ENCODE results near the gene OGDHL. TPM values are rescaled to one million over a fixed set of nuclear protein-coding genes. Genes with fewer than 3 reads are reported as not detected.

Gene OGDHL
- total and polyA plus RNA-seq, 2 donors (not counting 3 experiments of a cell fraction or from before 2014, with no cell fraction given): 0.43 to 1.0 TPM

- Histone ChIP-seq H4K20me1 (replicated peaks; ENCODE audit: control insufficient read depth, extremely low read depth, insufficient read depth, low read length) (no peaks in the 10 kb centered on the region), H2AFZ (ENCODE audit: low read depth, low read length) (no peak overlapping the region), H3K9me1 (replicated peaks; ENCODE audit: control insufficient read depth, extremely low read depth, insufficient read depth, low read length) (no peaks in the 10 kb centered on the region), H3K4me3 (replicated peaks in 1 of 3; ENCODE audit: insufficient read depth in 1 of 3, low read depth in 1 of 3, low read length in 3 of 3) (no peak overlapping the region), H3K79me2 (ENCODE audit: control insufficient read depth, insufficient read depth, low read length) (no peaks in the 10 kb centered on the region), H3K36me3 (ENCODE audit: control insufficient read depth in 2 of 2, extremely low read depth in 1 of 2, insufficient read depth in 2 of 2, low read length in 2 of 2) (no peaks in the 10 kb centered on the region), H3K27me3 (ENCODE audit: control insufficient read depth in 2 of 2, insufficient read depth in 2 of 2, low read length in 2 of 2) (peaks cover 34 to 49% of the 10 kb centered on the region in 2 experiments), H3K9ac (replicated peaks; ENCODE audit: extremely low read depth, insufficient read depth, low read length) (no peak overlapping the region), H3K9me3 (replicated peaks; ENCODE audit: control insufficient read depth, insufficient read depth, low read length) (no peaks in the 10 kb centered on the region), H3K27ac (ENCODE audit: insufficient read depth, low read depth, low read length) (no peak overlapping the region), H3K4me2 (ENCODE audit: insufficient read depth, low read length) (no peak overlapping the region), H3K4me1 (ENCODE audit: control insufficient read depth, extremely low read depth, insufficient read depth, low read length) (no peaks in the 10 kb centered on the region)
- TF ChIP-seq POLR2AphosphoS5 (IDR thresholded peaks at IDR 0.05; ENCODE audit: insufficient read depth, low read depth, low read length) (no peak), MYC (IDR thresholded peaks at IDR 0.05; ENCODE audit: low read depth, low read length) (no peak), EZH2 (IDR thresholded peaks at IDR 0.05; ENCODE audit: borderline replicate concordance, low read depth, low read length, severe bottlenecking) (no peak), CTCF (IDR thresholded peaks at IDR 0.05; ENCODE audit: extremely low read depth in 1 of 2, insufficient read depth in 1 of 2, low read depth in 1 of 2, low read length in 2 of 2) (no peak), GATA2 (IDR thresholded peaks at IDR 0.05; ENCODE audit: insufficient read depth, insufficient read length, low read depth, low read length) (no peak), FOS (IDR thresholded peaks at IDR 0.05; ENCODE audit: borderline replicate concordance, insufficient read depth, low read length) (no peak), POLR2A (IDR thresholded peaks at IDR 0.05; ENCODE audit: low read depth, low read length) (no peak), JUN (IDR thresholded peaks at IDR 0.05; ENCODE audit: borderline replicate concordance, insufficient read depth, insufficient read length, low read depth) (no peak)
- TF ChIP-seq, protein P1, sequence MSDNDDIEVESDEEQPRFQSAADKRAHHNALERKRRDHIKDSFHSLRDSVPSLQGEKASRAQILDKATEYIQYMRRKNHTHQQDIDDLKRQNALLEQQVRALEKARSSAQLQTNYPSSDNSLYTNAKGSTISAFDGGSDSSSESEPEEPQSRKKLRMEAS (IDR thresholded peaks at IDR 0.05; ENCODE audit: insufficient read depth, insufficient read length): no peak
- POLR2A ChIA-PET: no interaction called here
- intact Hi-C loops (cut with micrococcal nuclease) (no loop called here), dilution Hi-C loops (cut with MboI; ENCODE audit: extremely low pct_ligation_motif_present, low sequenced_read_pairs) (no loop called here)
- no peak for DNase-seq (ENCODE audit: low read depth, low spot score)
- BruUV-seq (replicated peaks): no TSS peak
- CTCF ChIA-PET: no interaction called here
- FAIRE-seq: no peak
Observed at GRCh38 chr10:49686651-49687050, 75.5 kb downstream of the OGDHL start.

Other genes starting within 250 kb of the OGDHL start
- gene ERCC6, start 223.2 kb downstream of the OGDHL start, total RNA-seq: 39.6 and 59.6 TPM in 2 replicates
- 15.3 and 15.9 TPM in 2 replicates for gene ERCC6, start 223.2 kb downstream of the OGDHL start, polyA plus RNA-seq
- gene SLC18A3, start 152.0 kb downstream of the OGDHL start, total RNA-seq: not detected in 2 replicates
- gene SLC18A3, start 152.0 kb downstream of the OGDHL start, polyA plus RNA-seq: 0.03 TPM in 1 of 2 replicates, not detected in the other
- not detected in 2 replicates for gene CHAT, start 148.3 kb downstream of the OGDHL start, total RNA-seq
- not detected in 2 replicates for gene CHAT, start 148.3 kb downstream of the OGDHL start, polyA plus RNA-seq
- gene C10orf53, start 82.7 kb downstream of the OGDHL start, total RNA-seq: not detected in 2 replicates
- not detected in 2 replicates for gene C10orf53, start 82.7 kb downstream of the OGDHL start, polyA plus RNA-seq
- gene PARG, start 179.7 kb upstream of the OGDHL start, total RNA-seq: 25.3 and 27.6 TPM in 2 replicates
- 5.5 and 6.1 TPM in 2 replicates for gene PARG, start 179.7 kb upstream of the OGDHL start, polyA plus RNA-seq
- 18.7 and 19.4 TPM in 2 replicates for gene TIMM23B, start 179.7 kb upstream of the OGDHL start, total RNA-seq
- gene TIMM23B, start 179.7 kb upstream of the OGDHL start, polyA plus RNA-seq: 10.6 and 14.4 TPM in 2 replicates
- gene AGAP6, start 226.1 kb upstream of the OGDHL start, total RNA-seq: 12.3 and 14.7 TPM in 2 replicates
- gene AGAP6, start 226.1 kb upstream of the OGDHL start, polyA plus RNA-seq: 12.7 and 15.8 TPM in 2 replicates